Measurements from ENCODE around the gene CDHR3.

Gene CDHR3

GRCh38 chr7:106012184-106012583 lies 49.1 kb downstream of the CDHR3 start:
- no peaks in the 10 kb centered on the region for H4K20me1 ChIP-seq (ENCODE audit: insufficient read depth, low read length)
- no peak for DNase-seq
- H3K9ac ChIP-seq (ENCODE audit: low read length), result no peak overlapping the region
- H3K9me2 ChIP-seq (replicated peaks; ENCODE audit: insufficient read depth, low read length), result no peaks in the 10 kb centered on the region
- H3K4me1 ChIP-seq (ENCODE audit: low read length), result peaks cover 40% of the 10 kb centered on the region
- TF ChIP-seq, protein P1, sequence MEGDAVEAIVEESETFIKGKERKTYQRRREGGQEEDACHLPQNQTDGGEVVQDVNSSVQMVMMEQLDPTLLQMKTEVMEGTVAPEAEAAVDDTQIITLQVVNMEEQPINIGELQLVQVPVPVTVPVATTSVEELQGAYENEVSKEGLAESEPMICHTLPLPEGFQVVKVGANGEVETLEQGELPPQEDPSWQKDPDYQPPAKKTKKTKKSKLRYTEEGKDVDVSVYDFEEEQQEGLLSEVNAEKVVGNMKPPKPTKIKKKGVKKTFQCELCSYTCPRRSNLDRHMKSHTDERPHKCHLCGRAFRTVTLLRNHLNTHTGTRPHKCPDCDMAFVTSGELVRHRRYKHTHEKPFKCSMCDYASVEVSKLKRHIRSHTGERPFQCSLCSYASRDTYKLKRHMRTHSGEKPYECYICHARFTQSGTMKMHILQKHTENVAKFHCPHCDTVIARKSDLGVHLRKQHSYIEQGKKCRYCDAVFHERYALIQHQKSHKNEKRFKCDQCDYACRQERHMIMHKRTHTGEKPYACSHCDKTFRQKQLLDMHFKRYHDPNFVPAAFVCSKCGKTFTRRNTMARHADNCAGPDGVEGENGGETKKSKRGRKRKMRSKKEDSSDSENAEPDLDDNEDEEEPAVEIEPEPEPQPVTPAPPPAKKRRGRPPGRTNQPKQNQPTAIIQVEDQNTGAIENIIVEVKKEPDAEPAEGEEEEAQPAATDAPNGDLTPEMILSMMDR (IDR thresholded peaks at IDR 0.05; ENCODE audit: low read length), result no peak
- TF ChIP-seq EZH2phosphoT487 (IDR thresholded peaks at IDR 0.05; ENCODE audit: low read length), result no peak
- no peak for TF ChIP-seq EZH2 (optimal IDR thresholded peaks at IDR 0.05; ENCODE audit: low read depth, low read length)
- H3K4me3 ChIP-seq (ENCODE audit: low read length), result no peak overlapping the region
- no peaks in the 10 kb centered on the region for H3K9me3 ChIP-seq (replicated peaks; ENCODE audit: insufficient read depth, low read length)
- no peaks in the 10 kb centered on the region for H3K79me2 ChIP-seq (ENCODE audit: low read length)
- H3K4me2 ChIP-seq (ENCODE audit: low read depth, low read length), result no peak overlapping the region
- H3K27ac ChIP-seq (ENCODE audit: low read length), result no peak overlapping the region
- H3F3A ChIP-seq (ENCODE audit: insufficient read depth, low read length), result no peaks in the 10 kb centered on the region
- no peaks in the 10 kb centered on the region for H3K36me3 ChIP-seq (replicated peaks; ENCODE audit: insufficient read depth, low read length)
- H2AFZ ChIP-seq (ENCODE audit: low read length), result no peak overlapping the region
- H3K27me3 ChIP-seq (replicated peaks; ENCODE audit: insufficient read depth, low read length), result no peaks in the 10 kb centered on the region

DNA sequence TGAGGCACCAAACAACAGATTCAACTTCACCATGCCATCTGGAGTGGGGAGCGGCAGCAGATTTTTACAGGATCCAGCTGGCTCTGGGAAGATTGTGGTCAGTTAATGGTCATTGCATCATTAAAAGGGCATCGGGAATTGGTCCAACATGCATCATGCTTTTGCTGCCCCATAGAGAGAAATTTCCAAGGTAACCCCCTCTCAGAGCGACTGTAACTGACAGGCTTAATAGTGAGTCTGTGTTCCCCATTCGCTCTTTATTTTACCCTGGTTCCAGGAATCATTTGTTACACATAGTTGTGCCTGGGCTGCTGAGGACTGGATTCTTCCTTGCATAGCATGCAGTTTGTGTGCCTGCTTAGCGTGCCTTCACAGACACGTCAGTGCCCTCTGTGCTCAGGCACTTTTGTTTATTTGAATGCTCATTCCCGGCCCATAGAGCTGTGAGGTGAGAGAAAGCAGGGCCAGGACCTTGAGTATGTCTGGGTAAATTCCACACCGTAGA lies 49.9 kb downstream of the CDHR3 start:
- TF ChIP-seq EZH2 (optimal IDR thresholded peaks at IDR 0.05; ENCODE audit: low read depth, low read length) (no peak), EZH2phosphoT487 (IDR thresholded peaks at IDR 0.05; ENCODE audit: low read length) (no peak)
- TF ChIP-seq, protein P1 (IDR thresholded peaks at IDR 0.05; ENCODE audit: low read length), result no peak
- Histone ChIP-seq H3K9ac (ENCODE audit: low read length) (no peak overlapping the region), H3K4me2 (ENCODE audit: low read depth, low read length) (no peak overlapping the region), H3K4me1 (ENCODE audit: low read length) (peaks cover 40% of the 10 kb centered on the region), H2AFZ (ENCODE audit: low read length) (no peak overlapping the region), H3K79me2 (ENCODE audit: low read length) (no peaks in the 10 kb centered on the region), H3K36me3 (replicated peaks; ENCODE audit: insufficient read depth, low read length) (no peaks in the 10 kb centered on the region), H3K4me3 (ENCODE audit: low read length) (no peak overlapping the region), H4K20me1 (ENCODE audit: insufficient read depth, low read length) (no peaks in the 10 kb centered on the region), H3K27ac (ENCODE audit: low read length) (no peak overlapping the region), H3K9me3 (replicated peaks; ENCODE audit: insufficient read depth, low read length) (no peaks in the 10 kb centered on the region), H3F3A (ENCODE audit: insufficient read depth, low read length) (no peaks in the 10 kb centered on the region), H3K9me2 (replicated peaks; ENCODE audit: insufficient read depth, low read length) (no peaks in the 10 kb centered on the region), H3K27me3 (replicated peaks; ENCODE audit: insufficient read depth, low read length) (no peaks in the 10 kb centered on the region)
- DNase-seq, result no peak

GRCh38 chr7:106015381-106016218 lies 52.5 kb downstream of the CDHR3 start:
- Histone ChIP-seq H3K4me3 (ENCODE audit: low read length) (no peak overlapping the region), H3K4me2 (ENCODE audit: low read depth, low read length) (no peak overlapping the region), H3K27ac (ENCODE audit: low read length) (no peak overlapping the region), H3K9me3 (replicated peaks; ENCODE audit: insufficient read depth, low read length) (no peaks in the 10 kb centered on the region), H3K27me3 (replicated peaks; ENCODE audit: insufficient read depth, low read length) (no peaks in the 10 kb centered on the region), H3F3A (ENCODE audit: insufficient read depth, low read length) (no peaks in the 10 kb centered on the region), H2AFZ (ENCODE audit: low read length) (no peak overlapping the region), H3K4me1 (ENCODE audit: low read length) (peaks cover 29% of the 10 kb centered on the region), H4K20me1 (ENCODE audit: insufficient read depth, low read length) (no peaks in the 10 kb centered on the region), H3K9ac (ENCODE audit: low read length) (no peak overlapping the region), H3K36me3 (replicated peaks; ENCODE audit: insufficient read depth, low read length) (no peaks in the 10 kb centered on the region), H3K79me2 (ENCODE audit: low read length) (no peaks in the 10 kb centered on the region), H3K9me2 (replicated peaks; ENCODE audit: insufficient read depth, low read length) (no peaks in the 10 kb centered on the region)
- no peak for DNase-seq
- TF ChIP-seq EZH2phosphoT487 (IDR thresholded peaks at IDR 0.05; ENCODE audit: low read length) (no peak), EZH2 (optimal IDR thresholded peaks at IDR 0.05; ENCODE audit: low read depth, low read length) (no peak)
- TF ChIP-seq, protein P1 (IDR thresholded peaks at IDR 0.05; ENCODE audit: low read length), result no peak
